NK-92 (cell line): ENCODE results near the gene PMEPA1.

Experiments used
- DNase-seq: peaks from one replicate; lab custom pipeline; 2025; ENCODE audit not compliant: unreplicated experiment; lab: John Stamatoyannopoulos, UW

The PMEPA1 gene

GRCh38 chr20:57664924-57665588 lies 44.8 kb downstream of the PMEPA1 start:
- no peak for DNase-seq

- no peak for DNase-seq
Observed at GRCh38 chr20:57664476-57664875, 45.3 kb downstream of the PMEPA1 start.

- no peak for DNase-seq
Observed at GRCh38 chr20:57663681-57664451, 45.9 kb downstream of the PMEPA1 start.

DNA sequence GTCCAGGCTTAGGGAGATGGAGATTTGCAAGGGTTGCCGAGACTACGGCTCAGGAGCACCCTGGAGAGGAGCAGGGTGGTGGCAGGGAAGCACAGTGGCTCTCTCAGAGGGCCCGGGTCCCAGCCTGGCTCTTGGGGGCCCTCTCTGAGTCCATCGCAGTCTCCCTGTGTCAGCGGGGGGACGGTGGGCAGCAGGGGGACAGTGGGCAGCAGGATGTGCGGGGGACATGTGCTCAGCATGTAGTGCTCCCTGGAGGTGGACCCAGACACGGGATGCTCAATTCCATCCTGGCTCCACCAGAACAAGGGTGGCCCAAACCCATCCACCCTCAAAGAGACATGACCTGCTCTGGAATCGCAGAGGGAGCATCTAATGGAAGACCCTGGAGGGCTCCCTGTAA lies 46.6 kb downstream of the PMEPA1 start:
- DNase-seq: no peak

- DNase-seq: no peak
Observed at GRCh38 chr20:57662456-57663240, 47.2 kb downstream of the PMEPA1 start.

- no peak for DNase-seq
Observed at GRCh38 chr20:57661746-57662455, 47.9 kb downstream of the PMEPA1 start.

- no peak for DNase-seq
Observed at GRCh38 chr20:57660922-57661745, 48.7 kb downstream of the PMEPA1 start.

GRCh38 chr20:57660181-57660921 lies 49.5 kb downstream of the PMEPA1 start:
- no peak for DNase-seq

DNA sequence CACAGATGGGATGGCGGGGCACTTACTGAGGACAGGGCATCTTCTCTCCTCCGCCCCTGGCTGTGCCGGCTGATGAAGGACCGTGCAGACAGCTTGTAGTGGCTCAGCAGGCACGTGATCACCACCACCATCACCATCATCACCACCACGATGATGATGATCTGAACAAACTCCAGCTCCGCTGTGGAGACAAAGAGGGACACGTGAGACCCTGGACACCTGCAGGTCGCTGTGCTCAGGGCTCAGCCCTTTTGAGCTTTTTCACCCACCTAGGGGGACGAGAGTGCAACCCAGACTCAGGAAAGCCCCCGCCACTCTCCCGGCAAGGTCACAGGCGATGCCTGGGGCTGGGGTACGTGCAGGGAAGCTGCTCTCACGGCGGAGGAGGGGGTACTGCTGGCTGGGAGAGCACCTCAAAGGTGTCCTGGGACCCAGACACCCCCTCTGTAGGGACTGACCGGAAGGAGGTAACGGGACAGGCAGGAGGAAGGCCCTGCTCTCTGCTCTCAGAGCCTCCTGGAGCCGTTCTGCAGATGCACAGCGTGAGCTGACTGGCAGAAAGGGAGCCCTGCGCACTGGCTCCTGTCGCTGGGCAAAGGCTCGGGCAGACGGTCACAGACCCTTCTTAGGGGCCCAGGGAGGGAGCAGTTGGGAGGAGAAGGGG lies 50.2 kb downstream of the PMEPA1 start:
- no peak for DNase-seq

GRCh38 chr20:57658833-57659516 lies 50.8 kb downstream of the PMEPA1 start:
- no peak for DNase-seq

- DNase-seq: no peak
Observed at GRCh38 chr20:57658447-57658832, 51.4 kb downstream of the PMEPA1 start.

DNA sequence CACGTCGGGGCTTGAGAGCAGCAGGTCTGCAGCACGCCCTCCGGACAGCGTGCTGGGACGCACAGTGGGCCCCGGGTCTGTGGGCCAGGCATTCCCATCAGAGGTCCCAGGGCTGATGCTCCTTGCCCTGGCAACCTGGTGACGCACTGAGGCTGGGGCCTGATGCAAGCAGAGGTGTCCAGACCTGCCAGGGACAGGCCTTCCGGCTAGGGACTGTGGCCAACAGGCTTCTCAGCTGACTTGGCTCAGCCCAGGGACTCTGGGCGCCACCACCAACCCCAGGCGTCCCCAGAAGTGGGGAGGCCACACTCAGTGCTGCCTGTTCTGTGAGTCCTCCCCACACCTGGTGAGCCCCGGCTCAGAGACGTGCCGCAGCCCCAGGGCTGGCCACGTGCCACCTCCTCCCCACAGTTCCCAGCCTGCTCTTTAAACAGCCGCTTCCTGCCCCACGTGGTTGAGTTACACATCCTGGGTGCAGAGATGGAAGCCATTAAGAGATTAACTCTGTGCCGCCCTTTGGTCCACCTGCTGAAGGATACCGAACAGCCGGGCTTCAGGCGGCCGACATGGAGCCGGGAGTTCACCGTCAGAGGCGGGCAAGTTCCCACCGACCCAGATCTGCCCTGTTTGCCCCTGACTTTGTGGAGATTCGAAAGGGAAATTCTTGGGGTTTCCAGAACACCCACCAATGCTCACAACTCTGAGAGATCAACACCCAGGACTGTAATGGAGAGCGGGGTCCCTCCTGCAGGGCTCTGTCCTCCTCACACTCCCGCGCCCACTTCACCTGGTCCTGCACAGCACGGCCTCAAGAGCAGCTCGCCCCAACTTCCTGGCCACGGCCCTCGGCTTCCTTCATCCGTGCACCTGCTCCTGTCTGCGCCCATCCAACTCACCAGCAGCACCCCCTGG lies 52.0 kb downstream of the PMEPA1 start:
- no peak for DNase-seq

DNA sequence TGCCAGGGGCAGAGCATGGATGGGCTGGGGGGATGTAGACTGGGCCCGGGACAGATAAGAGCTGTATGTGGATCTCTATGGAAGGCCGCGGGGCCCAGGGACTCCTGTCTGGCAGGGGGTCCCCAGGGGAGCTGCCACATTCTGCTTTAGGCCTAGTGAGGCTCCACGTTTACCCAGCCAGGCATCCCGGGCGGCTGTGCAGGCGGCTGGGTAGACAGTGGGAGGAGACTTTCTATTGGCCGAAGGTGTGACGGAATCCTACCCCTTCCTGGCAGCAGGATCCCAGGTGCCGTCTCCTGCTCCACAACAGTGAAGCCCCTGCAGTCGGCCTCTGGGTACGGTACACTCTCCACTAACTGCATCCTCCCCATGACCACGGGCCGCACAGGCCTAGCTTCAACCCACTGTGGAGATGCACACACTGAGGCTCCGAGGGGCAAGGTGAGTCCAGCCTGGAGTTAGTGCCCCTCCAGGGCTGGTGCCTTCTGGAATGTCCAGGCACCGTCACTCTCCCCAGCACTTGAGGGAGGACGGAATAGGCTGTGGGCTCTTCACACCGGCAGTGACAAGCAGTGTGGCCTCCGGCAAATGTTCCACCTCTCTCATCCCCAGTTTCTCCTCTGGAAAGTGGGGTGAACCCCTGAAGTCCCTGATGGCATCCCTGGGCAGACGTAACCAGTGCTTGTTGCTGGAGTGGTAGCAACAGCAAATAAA lies 52.8 kb downstream of the PMEPA1 start:
- DNase-seq: no peak

DNA sequence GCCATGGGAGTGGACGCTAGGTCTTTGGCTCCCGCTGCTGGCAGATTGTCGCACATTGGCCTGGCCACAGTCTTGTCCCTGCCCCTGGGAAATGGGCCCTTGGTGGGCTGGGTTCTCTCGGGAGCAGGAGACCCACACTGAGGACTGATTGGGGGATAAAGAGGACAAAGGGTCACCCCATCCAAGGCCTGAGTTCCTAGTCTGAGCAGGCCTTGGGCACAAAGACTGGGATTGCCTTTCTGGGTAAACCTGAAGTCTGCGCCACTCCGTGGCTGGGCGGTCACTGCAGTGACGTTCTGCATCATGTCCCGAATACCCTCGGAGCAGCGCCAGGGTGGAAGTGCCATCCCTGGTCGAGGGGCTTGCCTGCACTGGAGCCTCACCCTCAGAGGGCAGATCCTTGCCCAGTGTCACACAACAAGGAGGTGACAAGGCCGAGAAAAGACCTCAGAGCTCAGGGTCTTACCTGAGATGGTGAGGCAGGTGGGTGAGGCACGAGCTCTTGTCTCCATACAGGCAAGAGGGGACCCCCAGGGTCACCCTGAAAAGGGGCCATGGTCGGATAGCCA lies 53.5 kb downstream of the PMEPA1 start:
- no peak for DNase-seq

GRCh38 chr20:57655809-57656155 lies 54.0 kb downstream of the PMEPA1 start:
- DNase-seq: no peak

DNA sequence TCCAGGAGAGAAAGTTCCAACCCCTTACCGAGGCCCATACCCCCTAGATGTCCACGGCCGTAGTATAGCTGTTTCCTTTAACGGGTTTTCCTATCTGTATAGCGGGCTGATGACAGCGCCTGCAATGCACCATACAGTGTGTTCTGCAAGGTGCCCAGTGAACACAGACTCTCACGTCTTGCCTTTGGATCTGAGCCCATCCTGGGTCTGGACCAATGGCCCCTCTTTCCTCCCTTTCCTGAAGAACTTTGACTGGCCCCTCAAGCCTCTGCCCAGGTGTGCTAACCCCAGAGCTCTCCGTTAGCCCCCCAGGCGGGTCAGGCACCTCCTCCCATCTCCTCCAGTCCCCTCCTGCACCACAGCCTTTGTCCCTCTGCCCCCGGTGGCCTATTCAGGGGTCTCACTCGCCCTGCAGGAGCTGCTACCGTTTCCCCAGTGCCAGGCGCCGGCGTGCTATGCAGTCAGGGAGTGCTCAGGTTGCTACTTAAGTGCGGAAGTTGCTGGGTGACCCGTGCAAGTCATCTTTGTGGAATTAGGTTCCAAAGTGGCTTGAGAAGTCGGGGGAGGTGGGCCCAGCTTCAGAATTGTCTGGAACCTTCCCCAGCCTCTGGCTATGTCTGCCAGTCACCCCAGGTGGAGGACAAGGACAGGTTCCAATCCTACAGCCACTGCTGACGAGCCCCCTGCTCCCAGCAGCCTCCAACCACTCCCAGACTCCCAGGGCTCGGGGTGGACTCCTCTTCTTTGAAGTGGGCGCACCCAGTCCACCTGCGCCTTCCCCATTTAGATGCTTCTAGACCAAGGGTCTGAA lies 54.6 kb downstream of the PMEPA1 start:
- DNase-seq: no peak
